ENCODE data around the gene DIAPH2. TPM values are rescaled to one million over a fixed set of nuclear protein-coding genes. Genes with fewer than 3 reads are reported as not detected.

Gene DIAPH2
- total RNA-seq, 1 experiment from 2014 or later = 10.4 TPM

- no peak for DNase-seq (ENCODE audit: low spot score)
- no peak overlapping the region for H3K4me3 ChIP-seq (ENCODE audit: low read depth, low read length, poor library complexity, severe bottlenecking)
- no peaks in the 10 kb centered on the region for H3K27me3 ChIP-seq (replicated peaks; ENCODE audit: insufficient read depth, low read depth, low read length, poor library complexity)
- H3K27ac ChIP-seq (ENCODE audit: low read depth, low read length, poor library complexity, severe bottlenecking) = no peak overlapping the region
- ChIA-PET POLR2A (ENCODE audit: low non-redundant PET) (no interaction called here), CTCF (no interaction called here)
- TF ChIP-seq EZH2 (IDR thresholded peaks at IDR 0.05; ENCODE audit: borderline replicate concordance, low read depth, low read length, poor library complexity, severe bottlenecking) = no peak
- TF ChIP-seq, protein P1, sequence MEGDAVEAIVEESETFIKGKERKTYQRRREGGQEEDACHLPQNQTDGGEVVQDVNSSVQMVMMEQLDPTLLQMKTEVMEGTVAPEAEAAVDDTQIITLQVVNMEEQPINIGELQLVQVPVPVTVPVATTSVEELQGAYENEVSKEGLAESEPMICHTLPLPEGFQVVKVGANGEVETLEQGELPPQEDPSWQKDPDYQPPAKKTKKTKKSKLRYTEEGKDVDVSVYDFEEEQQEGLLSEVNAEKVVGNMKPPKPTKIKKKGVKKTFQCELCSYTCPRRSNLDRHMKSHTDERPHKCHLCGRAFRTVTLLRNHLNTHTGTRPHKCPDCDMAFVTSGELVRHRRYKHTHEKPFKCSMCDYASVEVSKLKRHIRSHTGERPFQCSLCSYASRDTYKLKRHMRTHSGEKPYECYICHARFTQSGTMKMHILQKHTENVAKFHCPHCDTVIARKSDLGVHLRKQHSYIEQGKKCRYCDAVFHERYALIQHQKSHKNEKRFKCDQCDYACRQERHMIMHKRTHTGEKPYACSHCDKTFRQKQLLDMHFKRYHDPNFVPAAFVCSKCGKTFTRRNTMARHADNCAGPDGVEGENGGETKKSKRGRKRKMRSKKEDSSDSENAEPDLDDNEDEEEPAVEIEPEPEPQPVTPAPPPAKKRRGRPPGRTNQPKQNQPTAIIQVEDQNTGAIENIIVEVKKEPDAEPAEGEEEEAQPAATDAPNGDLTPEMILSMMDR (conservative IDR thresholded peaks at IDR 0.05; ENCODE audit: low read depth, low read length) = no peak
- H3K9me3 ChIP-seq (ENCODE audit: low read depth, low read length, poor library complexity, severe bottlenecking) = no peaks in the 10 kb centered on the region
- no peaks in the 10 kb centered on the region for H3K4me1 ChIP-seq (ENCODE audit: insufficient read depth, low read length, poor library complexity, severe bottlenecking)
- intact Hi-C loops (cut with micrococcal nuclease; ENCODE audit: unreplicated experiment) = no loop called here
- no TSS peak for BruUV-seq (replicated peaks)
- H3K36me3 ChIP-seq (ENCODE audit: insufficient read depth, low read length, poor library complexity, severe bottlenecking) = no peaks in the 10 kb centered on the region
Observed at GRCh38 chrX:96703379-96703778, 18.7 kb downstream of the DIAPH2 start.

DNA sequence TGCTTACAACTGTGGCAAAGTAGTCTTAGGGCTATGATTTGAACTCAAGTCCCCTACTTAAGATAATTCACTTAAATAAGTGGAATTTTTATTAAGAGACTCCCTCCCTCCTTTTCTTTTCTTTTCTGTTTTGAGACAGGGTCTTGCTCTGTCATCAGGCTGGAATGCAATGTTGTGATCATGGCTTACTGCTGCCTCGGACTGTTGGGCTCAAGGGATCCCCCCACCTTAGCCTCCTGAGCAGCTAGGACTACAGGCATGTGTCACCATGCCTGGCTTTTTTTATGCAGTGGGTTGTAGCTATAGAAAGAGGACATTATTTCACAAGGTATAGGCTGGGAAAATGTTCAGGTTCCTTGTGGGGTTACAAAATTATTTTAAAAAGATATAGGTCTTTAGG, 19.2 kb downstream of the DIAPH2 start:
- ChIA-PET CTCF (no interaction called here), POLR2A (ENCODE audit: low non-redundant PET) (no interaction called here)
- DNase-seq (ENCODE audit: low spot score) = no peak
- Histone ChIP-seq H3K27me3 (replicated peaks; ENCODE audit: insufficient read depth, low read depth, low read length, poor library complexity) (no peaks in the 10 kb centered on the region), H3K27ac (ENCODE audit: low read depth, low read length, poor library complexity, severe bottlenecking) (no peak overlapping the region), H3K4me1 (ENCODE audit: insufficient read depth, low read length, poor library complexity, severe bottlenecking) (no peaks in the 10 kb centered on the region), H3K36me3 (ENCODE audit: insufficient read depth, low read length, poor library complexity, severe bottlenecking) (no peaks in the 10 kb centered on the region), H3K4me3 (ENCODE audit: low read depth, low read length, poor library complexity, severe bottlenecking) (no peak overlapping the region), H3K9me3 (ENCODE audit: low read depth, low read length, poor library complexity, severe bottlenecking) (no peaks in the 10 kb centered on the region)
- intact Hi-C loops (cut with micrococcal nuclease; ENCODE audit: unreplicated experiment) = no loop called here
- BruUV-seq (replicated peaks) = no TSS peak
- TF ChIP-seq, protein P1 (conservative IDR thresholded peaks at IDR 0.05; ENCODE audit: low read depth, low read length) = no peak
- no peak for TF ChIP-seq EZH2 (IDR thresholded peaks at IDR 0.05; ENCODE audit: borderline replicate concordance, low read depth, low read length, poor library complexity, severe bottlenecking)

DNA sequence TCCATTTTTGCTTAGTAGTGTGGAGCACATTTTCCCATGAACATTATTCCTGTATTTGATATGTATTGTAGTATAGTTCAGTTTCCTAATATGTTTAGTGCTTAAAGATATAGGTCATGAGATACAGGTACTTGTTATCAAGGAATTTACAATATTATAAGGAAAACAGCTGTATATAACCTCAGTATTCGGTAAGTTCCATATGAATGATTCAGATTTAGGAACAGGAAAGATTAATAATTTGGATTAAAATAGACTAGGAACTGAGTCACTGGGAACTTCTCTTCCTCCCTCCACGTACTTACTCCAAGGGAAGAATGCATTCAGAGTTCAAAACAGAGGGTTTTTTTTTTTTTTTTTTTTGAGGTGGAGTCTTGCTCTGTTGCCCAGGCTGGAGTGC, 20.0 kb downstream of the DIAPH2 start:
- POLR2A ChIA-PET (ENCODE audit: low non-redundant PET) = no interaction called here
- TF ChIP-seq EZH2 (IDR thresholded peaks at IDR 0.05; ENCODE audit: borderline replicate concordance, low read depth, low read length, poor library complexity, severe bottlenecking) = no peak
- TF ChIP-seq, protein P1 (conservative IDR thresholded peaks at IDR 0.05; ENCODE audit: low read depth, low read length) = no peak
- no TSS peak for BruUV-seq (replicated peaks)
- Histone ChIP-seq H3K9me3 (ENCODE audit: low read depth, low read length, poor library complexity, severe bottlenecking) (no peaks in the 10 kb centered on the region), H3K4me1 (ENCODE audit: insufficient read depth, low read length, poor library complexity, severe bottlenecking) (no peaks in the 10 kb centered on the region), H3K4me3 (ENCODE audit: low read depth, low read length, poor library complexity, severe bottlenecking) (no peak overlapping the region), H3K27me3 (replicated peaks; ENCODE audit: insufficient read depth, low read depth, low read length, poor library complexity) (no peaks in the 10 kb centered on the region), H3K36me3 (ENCODE audit: insufficient read depth, low read length, poor library complexity, severe bottlenecking) (no peaks in the 10 kb centered on the region), H3K27ac (ENCODE audit: low read depth, low read length, poor library complexity, severe bottlenecking) (no peak overlapping the region)
- CTCF ChIA-PET = no interaction called here
- no peak for DNase-seq (ENCODE audit: low spot score)
- intact Hi-C loops (cut with micrococcal nuclease; ENCODE audit: unreplicated experiment) = no loop called here
